Natural killer cell (primary cell): ENCODE measurements around the gene GALNT10. TPM values are rescaled to one million over a fixed set of nuclear protein-coding genes. Genes with fewer than 3 reads are reported as not detected.

Experiments
- ATAC-seq, 3 donors: fragments of 150-1000 bp in 2 of 3; fragments of 200-7000 bp in 1 of 3; cut with Tn5 transposase; 1 replicate in 1 of 3; 2 replicates in 2 of 3; pipeline ENCODE4 v1.10.0; 2021; ENCODE audit warnings: mild to moderate bottlenecking in 2 of 3, moderate library complexity in 2 of 3
- DNase-seq, 2 donors: peaks; one replicate each; pipeline versions ENCODE4 v3.0.0 to v3.0.0-alpha.2; 2013 to 2021; ENCODE audit warnings: mixed read lengths in 1 of 2
- H3K27ac ChIP-seq: one replicate; pipeline ENCODE4 v1.5.1; 2013; ENCODE audit warnings: mild to moderate bottlenecking, low read length
- H3K27me3 ChIP-seq: one replicate; pipeline ENCODE4 v1.6.1; 2013; ENCODE audit warnings: low read length; ENCODE audit not compliant: control insufficient read depth, insufficient read depth
- H3K36me3 ChIP-seq: one replicate; pipeline ENCODE4 v1.6.1; 2013; ENCODE audit warnings: low read length; ENCODE audit not compliant: control insufficient read depth, insufficient read depth
- H3K4me1 ChIP-seq: one replicate; pipeline ENCODE4 v1.6.1; 2013; ENCODE audit warnings: low read length; ENCODE audit not compliant: control insufficient read depth, insufficient read depth
- H3K4me3 ChIP-seq: one replicate; pipeline ENCODE4 v1.5.1; 2013; ENCODE audit warnings: low read length
- H3K9me3 ChIP-seq: one replicate; pipeline ENCODE4 v1.6.1; 2013; ENCODE audit warnings: low read length; ENCODE audit not compliant: control insufficient read depth, insufficient read depth
- H3K27ac Mint-ChIP-seq, 2 donors: one replicate each; pipeline ENCODE4 v1.8.0; 2022; ENCODE audit warnings: mild to moderate bottlenecking in 2 of 2, mixed read lengths in 2 of 2, moderate library complexity in 1 of 2
- H3K27me3 Mint-ChIP-seq, 2 donors: one replicate each; pipeline ENCODE4 v1.8.0; 2022; ENCODE audit warnings: low read depth in 2 of 2, mixed read lengths in 2 of 2
- H3K36me3 Mint-ChIP-seq: one replicate; pipeline ENCODE4 v1.8.0; 2022; ENCODE audit warnings: mixed read lengths
- H3K4me1 Mint-ChIP-seq, 2 donors: one replicate each; pipeline ENCODE4 v1.8.0; 2022; ENCODE audit warnings: mixed read lengths in 2 of 2
- H3K4me3 Mint-ChIP-seq: one replicate; pipeline ENCODE4 v1.8.0; 2022; ENCODE audit warnings: mild to moderate bottlenecking, moderate library complexity, mixed read lengths
- H3K9me3 Mint-ChIP-seq, 2 donors: one replicate each; pipeline ENCODE4 v1.8.0; 2022; ENCODE audit warnings: mixed read lengths in 2 of 2
- CTCF ChIP-seq: fragments of 200-600 bp; IDR thresholded peaks from one replicate; pipeline ENCODE4 v1.8.0; 2022; ENCODE audit warnings: antibody characterized with exemption
- WGBS: methylation state at CpG from one replicate; pipeline ENCODE4 v1.1.7; 2013; ENCODE audit warnings: missing lambda C conversion rate; ENCODE audit not compliant: insufficient coverage; 5-methylcytosine and 5-hydroxymethylcytosine counted together
- intact Hi-C: fragments of 100-400 bp; cut with micrococcal nuclease; formaldehyde crosslinking; loops from one replicate; pipeline ENCODE4 v1.14.2; 2022
- total RNA-seq, 4 donors: library from RNA; stranded (reverse); fragments of 120-200 nt in 1 of 4; gene quantifications; one replicate each; pipeline versions ENCODE4 v1.2.3 to v1.2.4, GENCODE V29; 2013 to 2022

The GALNT10 gene
- total RNA-seq, 3 donors from 2014 or later (not counting 1 experiment from before 2014, with no cell fraction given): 77.0 to 92.6 (median 77.6) TPM

GRCh38 chr5:154196955-154197652, 6.6 kb downstream of the GALNT10 start:
- ATAC-seq (peak in 2 of 3 donors; percentile 18 to 48), DNase-seq (peak in 1 of 2 donors; percentile 50)
- H3K27ac ChIP-seq: peak overlapping the region; percentile 76
- no peaks in the 10 kb centered on the region for H3K27me3 ChIP-seq
- Mint-ChIP-seq H3K4me1 (peaks cover 71 to 73% of the 10 kb centered on the region in 2 donors), H3K27ac (peak overlapping the region; percentile 86 to 99), H3K9me3 (no peaks in the 10 kb centered on the region), H3K4me3 (peak overlapping the region; percentile 78), H3K27me3 (no peaks in the 10 kb centered on the region), H3K36me3 (peaks cover 5% of the 10 kb centered on the region)
- intact Hi-C loops: loop anchor here (5.0 to 10.0 kb wide), 3 partner anchors 40 to 248 kb away; partner anchors contain the start of gene SAP30L
- TF ChIP-seq CTCF: no peak
- H3K4me1 ChIP-seq: peaks cover 50% of the 10 kb centered on the region
- no peak overlapping the region for H3K4me3 ChIP-seq
- peaks cover 8% of the 10 kb centered on the region for H3K36me3 ChIP-seq
- H3K9me3 ChIP-seq: no peaks in the 10 kb centered on the region
- WGBS: 55% methylated on average over 6 of the region's 8 CpGs

DNA sequence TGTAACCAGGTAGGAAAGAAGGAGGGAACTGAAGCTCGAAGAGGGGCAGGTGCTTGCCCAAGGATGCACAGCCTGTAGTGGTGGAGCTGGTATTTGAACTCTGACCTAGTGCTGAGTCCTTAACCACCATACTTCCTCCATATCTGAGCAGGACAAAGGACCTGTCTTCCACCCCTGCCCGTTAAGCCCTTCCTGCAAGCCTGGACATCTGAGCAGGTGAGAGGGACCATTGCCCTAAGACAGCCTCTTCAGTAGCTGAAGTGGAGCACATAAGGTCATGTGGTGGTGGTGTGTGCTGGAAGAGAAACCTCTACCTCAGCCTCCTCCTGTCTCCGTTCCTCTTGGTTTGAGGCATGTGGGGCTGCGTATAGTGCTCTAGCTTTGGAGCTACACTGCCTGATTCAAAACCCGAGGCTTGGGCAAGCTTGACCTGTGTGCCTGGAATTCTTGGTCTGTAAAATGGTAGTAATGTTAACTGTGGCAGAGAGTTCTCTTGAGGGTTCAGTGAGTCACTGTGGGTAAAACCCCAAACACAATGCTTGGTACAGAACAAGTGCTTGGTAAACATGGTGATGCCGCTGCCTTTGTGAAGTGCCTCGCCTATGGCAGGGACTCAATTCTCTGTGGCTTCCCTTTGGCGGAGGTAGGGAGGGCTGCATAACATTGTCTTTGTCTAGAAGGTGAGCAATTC, 7.4 kb downstream of the GALNT10 start:
- ATAC-seq (peak; percentile 80 to 89 (median 81)), DNase-seq (peak; percentile 46 to 79)
- Histone ChIP-seq H3K27me3 (no peaks in the 10 kb centered on the region), H3K36me3 (peaks cover 8% of the 10 kb centered on the region), H3K4me1 (peaks cover 51% of the 10 kb centered on the region), H3K4me3 (no peak overlapping the region), H3K27ac (peak overlapping the region; percentile 76), H3K9me3 (no peaks in the 10 kb centered on the region)
- Mint-ChIP-seq H3K4me1 (peaks cover 71 to 73% of the 10 kb centered on the region in 2 donors), H3K36me3 (peaks cover 5% of the 10 kb centered on the region), H3K9me3 (no peaks in the 10 kb centered on the region), H3K27ac (peak overlapping the region; percentile 86 to 99), H3K4me3 (peak overlapping the region; percentile 78), H3K27me3 (no peaks in the 10 kb centered on the region)
- TF ChIP-seq CTCF: peak; percentile 2
- intact Hi-C loops: loop anchor here (5.0 to 10.0 kb wide), 3 partner anchors 39 to 247 kb away; partner anchors contain the start of gene SAP30L
- 23% methylated on average over 6 of the region's 8 CpGs for WGBS

DNA sequence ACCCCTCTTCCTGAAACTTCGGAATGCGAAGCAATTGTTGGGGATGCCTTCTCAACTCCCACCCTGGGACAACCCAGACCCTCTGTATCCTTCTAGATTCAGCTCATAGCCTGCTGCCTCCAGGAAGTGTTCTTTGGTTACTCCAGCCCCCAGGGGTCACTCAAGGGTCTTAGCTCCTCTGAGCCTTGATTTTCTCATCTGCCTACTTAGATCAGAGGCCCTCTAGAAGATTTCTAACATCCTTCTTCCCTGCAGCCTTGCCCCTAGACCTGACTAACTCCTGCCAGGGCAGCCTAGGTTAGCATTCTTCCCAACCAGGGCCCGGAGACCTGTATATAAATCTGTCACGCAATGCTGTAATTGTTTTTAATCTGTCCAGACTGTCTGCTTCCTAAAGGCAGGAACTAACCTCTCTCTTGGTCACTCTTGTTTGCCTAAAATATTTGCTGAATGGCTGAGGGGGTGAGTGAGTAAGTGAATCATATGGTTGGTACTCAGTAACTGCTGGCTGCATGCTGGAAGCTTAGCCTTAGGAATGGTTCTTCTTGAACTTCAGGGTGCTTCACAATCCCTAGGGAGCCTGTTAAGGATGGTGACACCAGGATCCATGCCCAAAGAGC, 8.2 kb downstream of the GALNT10 start:
- Mint-ChIP-seq H3K4me1 (peaks cover 73 to 74% of the 10 kb centered on the region in 2 donors), H3K27ac (peak overlapping the region; percentile 86 to 99), H3K27me3 (no peaks in the 10 kb centered on the region), H3K4me3 (peak overlapping the region; percentile 78), H3K9me3 (no peaks in the 10 kb centered on the region), H3K36me3 (peaks cover 5% of the 10 kb centered on the region)
- Histone ChIP-seq H3K4me1 (peaks cover 58% of the 10 kb centered on the region), H3K4me3 (no peak overlapping the region), H3K27ac (peak overlapping the region; percentile 76), H3K27me3 (no peaks in the 10 kb centered on the region), H3K9me3 (no peaks in the 10 kb centered on the region), H3K36me3 (peaks cover 8% of the 10 kb centered on the region)
- no peak for TF ChIP-seq CTCF
- intact Hi-C loops: loop anchor here (5.0 to 10.0 kb wide), 3 partner anchors 39 to 246 kb away; partner anchors contain the start of gene SAP30L
- WGBS: 69% methylated on average over 4 of the region's 4 CpGs
- ATAC-seq (no peak), DNase-seq (no peak)
